Measurements from ENCODE around the gene MLPH.

GRCh38 chr2:237527766-237528165, 40.7 kb downstream of the MLPH start:
- TF ChIP-seq CTCF (IDR thresholded peaks at IDR 0.05) (no peak), EZH2 (IDR thresholded peaks at IDR 0.05) (no peak), EZH2phosphoT487 (IDR thresholded peaks at IDR 0.05) (no peak)

Measured in neural progenitor cell (in vitro differentiated cells).